Fibroblast of pulmonary artery (primary cell): ENCODE measurements around the gene MACROD2.
"Not testable (repeated sequence)": the region's sequence is repeated elsewhere in the genome, so short reads cannot be mapped to it uniquely, and the experiment has no call there.

Experiments used
- DNase-seq: peaks from one replicate; pipeline ENCODE4 v3.0.0-alpha.2; 2010; ENCODE audit warnings: low read depth
- H3K4me3 ChIP-seq: replicated peaks from 2 replicates; pipeline ENCODE4 v1.5.1; 2011; ENCODE audit warnings: low read depth, mild to moderate bottlenecking, control low read depth, low read length, moderate library complexity
- CTCF ChIP-seq: IDR thresholded peaks from 2 replicates; pipeline ENCODE4 v1.5.1; 2011; ENCODE audit warnings: mild to moderate bottlenecking, control low read depth, low read length, inconsistent platforms; ENCODE audit errors: missing control alignments

MACROD2 gene

GRCh38 chr20:13991311-13991710 lies 4.0 kb upstream of the MACROD2 start:
- H3K4me3 ChIP-seq = no peak overlapping the region
- no peak for TF ChIP-seq CTCF
- no peak for DNase-seq

- DNase-seq, H3K4me3 ChIP-seq: not testable (repeated sequence)
These were observed 3.4 kb upstream of the MACROD2 start for GRCh38 chr20:13991955-13992354.

GRCh38 chr20:13995841-13996240 lies 525 bp downstream of the MACROD2 start:
- DNase-seq = no peak
- H3K4me3 ChIP-seq = peak overlapping the region; percentile 50
- no peak for TF ChIP-seq CTCF

GRCh38 chr20:13996265-13996664 lies 949 bp downstream of the MACROD2 start:
- H3K4me3 ChIP-seq = peak overlapping the region; percentile 50
- no peak for DNase-seq
- TF ChIP-seq CTCF = no peak

- no peak overlapping the region for H3K4me3 ChIP-seq
- TF ChIP-seq CTCF = no peak
- DNase-seq = no peak
These were observed 5.6 kb downstream of the MACROD2 start for GRCh38 chr20:14000917-14001316.

- TF ChIP-seq CTCF = no peak
- no peak for DNase-seq
- no peak overlapping the region for H3K4me3 ChIP-seq
These were observed 10.7 kb downstream of the MACROD2 start for GRCh38 chr20:14005996-14006395.

- no peak for DNase-seq
- TF ChIP-seq CTCF = no peak
- H3K4me3 ChIP-seq = no peak overlapping the region
These were observed 13.9 kb downstream of the MACROD2 start for GRCh38 chr20:14009208-14009607.

GRCh38 chr20:14012671-14013070 lies 17.4 kb downstream of the MACROD2 start:
- DNase-seq = no peak
- TF ChIP-seq CTCF = no peak
- H3K4me3 ChIP-seq = no peak overlapping the region
